HG03469 (cell line): ENCODE data around the gene CTBP1.
"Not testable (repeated sequence)": the region's sequence is repeated elsewhere in the genome, so short reads cannot be mapped to it uniquely, and the experiment has no call there.

Experiments used
- ATAC-seq: cut with Tn5 transposase; IDR thresholded peaks from one replicate; pipeline ENCODE4 v1.9.1; 2021; ENCODE audit warnings: mild to moderate bottlenecking, moderate library complexity, moderate number of reproducible peaks; ENCODE audit not compliant: unreplicated experiment

The CTBP1 gene

GRCh38 chr4:1239141-1239949, 9.6 kb downstream of the CTBP1 start:
- ATAC-seq, result no peak

DNA sequence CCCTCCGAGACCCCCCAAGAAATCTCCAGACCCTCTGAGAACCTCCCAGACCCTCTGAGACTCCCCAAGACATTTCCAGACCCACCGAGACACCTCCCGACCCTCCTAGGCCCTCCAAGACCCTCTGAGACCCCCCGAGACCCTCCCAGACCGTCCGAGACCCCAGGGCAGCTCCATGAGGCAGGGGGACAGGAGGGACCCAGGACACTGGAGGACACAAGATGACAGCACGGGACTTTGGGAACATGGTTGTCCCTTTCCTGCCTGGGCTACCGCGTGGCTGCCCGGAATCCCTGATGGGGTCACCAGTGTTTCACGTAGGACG, 10.3 kb downstream of the CTBP1 start:
- ATAC-seq, result no peak

DNA sequence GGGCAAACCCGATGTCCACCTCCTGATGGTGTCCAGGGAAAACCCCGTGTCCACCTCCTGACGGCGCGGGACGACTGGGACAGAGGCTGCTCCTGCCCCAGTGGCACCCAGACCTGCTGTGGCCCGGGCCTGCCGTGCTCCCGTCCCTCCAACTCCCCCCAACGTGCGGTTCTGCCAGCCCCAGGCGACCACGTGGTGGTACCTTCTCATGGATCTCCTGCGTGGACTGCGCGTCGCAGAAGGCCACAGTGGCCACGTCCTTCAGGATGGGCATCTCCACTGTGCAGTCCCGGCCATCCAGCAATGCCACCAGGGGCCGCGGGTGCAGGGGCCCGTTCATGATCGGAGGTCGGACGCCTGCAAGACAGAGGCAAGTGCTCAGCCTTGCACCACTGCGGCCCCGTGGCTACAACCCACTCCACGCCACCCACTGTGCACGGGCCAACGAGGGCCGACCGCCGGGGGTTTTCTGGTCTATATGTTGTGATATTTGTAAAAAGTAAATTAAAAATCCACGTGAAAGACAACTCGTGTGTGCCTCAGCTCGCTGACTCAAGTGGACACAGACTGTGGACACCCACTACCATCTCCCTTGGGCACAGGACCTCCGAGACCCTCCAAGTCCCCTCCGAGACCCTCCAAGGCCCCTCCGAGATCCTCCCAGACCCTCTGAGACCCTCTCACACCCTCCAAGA, 10.8 kb downstream of the CTBP1 start:
- no peak for ATAC-seq

DNA sequence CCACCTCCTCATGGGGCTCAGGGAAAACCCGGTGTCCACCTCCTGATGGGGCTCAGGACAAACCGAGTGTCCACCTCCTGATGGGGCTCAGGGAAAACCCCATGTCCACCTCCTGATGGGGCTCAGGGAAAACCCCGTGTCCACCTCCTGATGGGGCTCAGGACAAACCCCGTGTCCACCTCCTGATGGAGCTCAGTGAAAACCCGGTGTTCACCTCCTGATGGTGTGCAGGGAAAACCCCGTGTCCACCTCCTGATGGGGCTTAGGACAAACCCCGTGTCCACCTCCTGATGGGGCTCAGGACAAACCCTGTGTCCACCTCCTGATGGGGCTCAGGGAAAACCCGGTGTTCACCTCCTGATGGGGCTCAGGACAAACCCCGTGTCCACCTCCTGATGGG, 11.7 kb downstream of the CTBP1 start:
- ATAC-seq, result not testable (repeated sequence)

DNA sequence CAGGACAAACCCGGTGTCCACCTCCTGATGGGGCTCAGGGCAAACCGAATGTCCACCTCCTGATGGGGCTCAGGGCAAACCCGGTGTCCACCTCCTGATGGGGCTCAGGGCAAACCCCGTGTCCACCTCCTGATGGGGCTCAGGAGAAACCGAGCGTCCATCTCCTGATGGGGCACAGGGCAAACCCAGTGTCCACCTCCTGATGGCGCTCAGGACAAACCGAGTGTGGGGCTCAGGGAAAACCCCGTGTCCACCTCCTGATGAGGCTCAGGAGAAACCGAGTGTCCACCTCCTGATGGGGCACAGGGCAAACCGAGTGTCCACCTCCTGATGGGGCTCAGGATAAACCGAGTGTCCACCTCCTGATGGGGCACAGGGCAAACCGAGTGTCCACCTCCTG, 12.1 kb downstream of the CTBP1 start:
- ATAC-seq, result not testable (repeated sequence)

GRCh38 chr4:1236103-1236641, 12.8 kb downstream of the CTBP1 start:
- ATAC-seq, result no peak

DNA sequence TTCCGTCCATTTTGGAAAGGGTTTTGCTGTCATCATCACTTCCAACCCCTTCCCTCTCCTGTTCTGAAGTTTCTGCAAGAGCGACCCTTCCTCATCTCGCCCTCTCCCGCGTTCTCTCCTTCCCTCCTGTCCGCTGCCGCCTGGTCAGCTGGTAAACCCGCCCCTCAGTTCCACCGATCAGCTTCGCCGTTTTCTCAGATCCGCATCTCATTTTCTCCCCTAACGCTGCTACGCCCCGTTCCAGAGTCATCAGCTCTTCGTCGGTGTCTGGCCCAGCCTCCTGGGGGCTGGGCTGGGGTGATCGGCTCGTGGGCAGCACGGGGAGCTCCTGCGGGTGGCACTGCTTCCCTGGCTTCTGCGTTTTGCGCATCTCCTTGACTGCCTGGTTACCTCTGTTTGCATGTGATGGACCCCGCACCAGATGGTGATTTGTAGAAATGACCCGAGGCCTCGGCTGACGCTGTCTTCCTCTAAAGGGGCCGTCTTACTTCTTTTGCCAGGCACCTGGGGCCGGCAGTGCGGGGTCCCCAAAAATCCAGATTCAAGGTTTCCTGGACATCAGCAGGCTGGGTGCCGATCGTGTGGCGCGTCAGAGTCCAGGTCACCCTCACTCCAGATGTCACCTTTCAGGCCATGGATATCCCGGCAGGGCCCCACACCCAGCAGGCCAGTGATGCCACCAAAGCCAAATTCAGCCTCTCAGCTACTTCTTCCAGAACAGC, 13.4 kb downstream of the CTBP1 start:
- ATAC-seq, result no peak

GRCh38 chr4:1234811-1235292, 14.1 kb downstream of the CTBP1 start:
- ATAC-seq, result no peak

- no peak for ATAC-seq
Observed at GRCh38 chr4:1234309-1234695, 14.6 kb downstream of the CTBP1 start.

GRCh38 chr4:1233641-1234308, 15.2 kb downstream of the CTBP1 start:
- no peak for ATAC-seq

- no peak for ATAC-seq
Observed at GRCh38 chr4:1232661-1233621, 16.0 kb downstream of the CTBP1 start.

GRCh38 chr4:1231637-1232360, 17.1 kb downstream of the CTBP1 start:
- ATAC-seq, result no peak

DNA sequence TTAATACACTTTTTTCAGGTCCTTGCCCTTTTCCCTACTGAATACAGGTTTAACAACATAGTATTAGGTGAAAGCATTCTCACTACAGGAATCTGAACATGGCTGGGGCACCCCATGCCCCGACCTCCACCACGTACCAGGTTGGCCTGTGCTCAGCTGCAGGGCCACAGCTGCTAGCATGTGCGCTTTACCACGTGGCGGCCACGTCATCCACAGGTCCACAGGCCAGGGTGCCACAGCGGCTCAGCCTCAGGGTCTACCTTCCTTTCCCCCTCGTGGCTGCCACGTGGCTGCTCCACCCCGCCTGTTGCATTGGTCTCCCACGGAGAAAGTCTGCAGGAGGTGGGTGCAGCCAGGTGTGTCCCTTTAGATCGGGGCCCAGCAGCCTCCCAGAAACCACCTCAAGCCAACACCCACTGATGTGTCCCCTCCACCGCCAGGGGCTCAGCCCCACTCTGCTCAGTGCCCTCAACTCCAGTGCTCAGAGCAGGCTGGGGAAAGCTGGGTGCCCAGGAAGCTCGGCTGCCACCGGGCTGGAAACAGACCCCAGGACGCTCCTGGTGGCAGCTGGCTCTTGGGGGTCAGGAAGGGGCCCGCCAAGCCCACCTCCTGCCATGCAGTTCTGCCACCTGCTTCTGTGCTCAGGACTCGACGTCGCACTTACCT, 17.8 kb downstream of the CTBP1 start:
- no peak for ATAC-seq

GRCh38 chr4:1230316-1230715, 18.6 kb downstream of the CTBP1 start:
- no peak for ATAC-seq

DNA sequence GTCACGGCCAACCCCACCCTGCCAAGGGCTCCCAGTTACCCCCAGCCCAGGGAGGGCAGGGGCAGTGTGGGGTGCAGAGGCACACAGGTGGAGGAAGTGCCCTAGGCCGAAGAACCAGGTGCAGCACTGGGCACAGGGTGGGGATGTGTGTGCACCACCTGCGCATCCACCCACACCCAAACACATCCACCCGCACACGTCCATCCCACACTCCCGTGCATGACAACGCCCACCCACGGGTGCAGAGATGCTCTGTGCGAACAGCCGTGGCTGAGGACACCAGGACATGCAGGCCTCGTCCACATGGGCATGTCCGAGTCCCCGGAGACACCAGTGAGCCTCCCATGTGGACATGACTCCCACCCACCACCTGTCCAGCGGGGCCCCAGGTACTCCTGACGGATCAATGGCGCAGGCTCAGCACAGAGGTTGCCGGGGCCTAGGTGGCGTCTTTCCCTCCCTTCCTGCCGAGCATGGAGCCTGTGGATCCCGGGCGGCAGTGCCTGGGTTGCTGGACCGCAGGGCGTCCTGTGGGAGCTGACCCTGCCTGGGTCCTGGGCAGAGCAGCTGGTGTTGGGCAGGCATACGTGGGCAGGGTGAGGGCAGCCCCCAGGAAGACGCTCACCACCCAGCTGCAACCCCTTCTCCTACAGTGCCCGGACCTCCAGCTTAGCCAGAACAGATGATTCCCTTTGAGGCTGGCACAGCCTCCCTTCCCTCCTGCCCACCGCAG, 19.6 kb downstream of the CTBP1 start:
- no peak for ATAC-seq

DNA sequence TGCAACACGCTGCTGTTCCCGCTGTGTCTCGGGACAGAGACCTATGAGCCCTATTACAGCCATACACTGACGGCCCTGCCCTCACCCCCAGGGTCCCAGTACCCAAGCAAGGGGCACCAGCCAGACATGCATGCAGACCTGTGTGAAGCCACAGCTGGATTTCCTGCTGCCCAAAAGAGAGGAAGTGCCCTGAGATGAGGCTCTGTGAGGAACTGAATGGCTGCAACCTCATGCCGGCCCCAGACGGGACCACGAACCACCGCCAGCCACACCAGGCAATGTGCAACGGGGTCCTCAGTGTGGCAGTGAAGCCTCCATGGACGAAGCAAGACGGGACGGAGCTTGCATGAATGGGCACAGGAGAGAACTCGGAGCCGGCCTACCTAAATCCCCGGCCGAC, 21.1 kb downstream of the CTBP1 start:
- no peak for ATAC-seq

DNA sequence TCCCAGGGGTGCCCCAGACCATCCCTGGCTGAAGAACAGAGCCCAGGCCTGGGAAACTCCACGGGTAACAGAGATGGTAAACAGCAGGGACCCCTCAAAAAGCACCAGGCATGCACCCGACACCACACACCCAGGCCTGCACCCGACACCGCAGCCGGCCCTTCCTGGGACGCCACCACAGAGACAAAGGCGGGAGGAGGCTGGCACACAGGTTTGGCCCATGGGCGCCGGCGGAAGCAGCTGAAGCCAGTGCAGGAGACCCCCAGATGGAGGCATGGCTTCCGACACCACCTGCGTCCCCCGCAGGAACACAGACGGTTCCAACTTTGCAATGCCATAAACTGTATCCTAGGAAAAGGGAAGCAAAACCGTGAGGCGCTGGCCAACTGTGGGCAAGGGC, 22.3 kb downstream of the CTBP1 start:
- ATAC-seq, result no peak

- no peak for ATAC-seq
Observed at GRCh38 chr4:1226144-1226481, 22.8 kb downstream of the CTBP1 start.
